GM23248 (cell line): Measurements from ENCODE around the gene ETS1. TPM values are rescaled to one million over a fixed set of nuclear protein-coding genes. Genes with fewer than 3 reads are reported as not detected.

Experiments used
- DNase-seq: peaks from one replicate; pipeline ENCODE4 v3.0.0-alpha.2; 2015
- H2AFZ ChIP-seq: fragments of 200-600 bp; sonication (generic); 2 replicates; pipeline ENCODE4 v1.6.1; 2016; ENCODE audit warnings: antibody characterized with exemption
- H3F3A ChIP-seq: fragments of 200-600 bp; sonication (generic); 2 replicates; pipeline ENCODE4 v1.6.1; 2016; ENCODE audit warnings: mild to moderate bottlenecking, antibody characterized with exemption, mixed run types; ENCODE audit not compliant: insufficient read depth
- H3K27ac ChIP-seq: fragments of 200-600 bp; sonication (generic); 2 replicates; pipeline ENCODE4 v1.5.1; 2016; ENCODE audit warnings: mild to moderate bottlenecking
- H3K27me3 ChIP-seq: fragments of 200-600 bp; sonication (generic); replicated peaks from 2 replicates; pipeline ENCODE4 v1.6.1; 2016; ENCODE audit warnings: mild to moderate bottlenecking; ENCODE audit not compliant: insufficient read depth
- H3K36me3 ChIP-seq: fragments of 200-600 bp; sonication (generic); 2 replicates; pipeline ENCODE4 v1.6.1; 2016; ENCODE audit warnings: low read depth, mild to moderate bottlenecking
- H3K4me1 ChIP-seq: fragments of 200-600 bp; sonication (generic); 2 replicates; pipeline ENCODE4 v1.6.1; 2016; ENCODE audit warnings: mild to moderate bottlenecking; ENCODE audit not compliant: insufficient read depth
- H3K4me2 ChIP-seq: fragments of 200-600 bp; sonication (generic); one replicate; pipeline ENCODE4 v1.6.1; 2016; ENCODE audit warnings: mild to moderate bottlenecking; ENCODE audit not compliant: unreplicated experiment
- H3K4me3 ChIP-seq: fragments of 200-600 bp; sonication (generic); 2 replicates; pipeline ENCODE4 v1.5.1; 2016; ENCODE audit warnings: mild to moderate bottlenecking
- H3K79me2 ChIP-seq: fragments of 200-600 bp; sonication (generic); 2 replicates; pipeline ENCODE4 v1.6.1; 2016; ENCODE audit warnings: mild to moderate bottlenecking; ENCODE audit not compliant: insufficient read depth
- H3K9ac ChIP-seq: fragments of 200-600 bp; sonication (generic); 2 replicates; pipeline ENCODE4 v1.6.1; 2016; ENCODE audit warnings: mild to moderate bottlenecking
- H3K9me2 ChIP-seq: fragments of 200-600 bp; sonication (generic); 2 replicates; pipeline ENCODE4 v1.6.1; 2016; ENCODE audit warnings: mixed run types, mild to moderate bottlenecking, moderate library complexity; ENCODE audit not compliant: insufficient read depth
- H3K9me3 ChIP-seq: fragments of 200-600 bp; sonication (generic); one replicate; pipeline ENCODE4 v1.6.1; 2017; ENCODE audit warnings: low read depth
- H4K20me1 ChIP-seq: fragments of 200-600 bp; sonication (generic); 2 replicates; pipeline ENCODE4 v1.6.0; 2016; ENCODE audit not compliant: insufficient read depth
- EZH2 ChIP-seq: fragments of 200-600 bp; sonication (generic); IDR thresholded peaks from 2 replicates; pipeline ENCODE4 v1.6.1; 2018; ENCODE audit warnings: antibody characterized with exemption, mild to moderate bottlenecking; ENCODE audit not compliant: insufficient read depth, poor library complexity, severe bottlenecking
- EZH2phosphoT487 ChIP-seq: fragments of 200-600 bp; sonication (generic); IDR thresholded peaks from 2 replicates; pipeline ENCODE4 v1.6.1; 2018; ENCODE audit warnings: antibody characterized with exemption, moderate library complexity, mild to moderate bottlenecking, low read depth; ENCODE audit not compliant: insufficient read depth
- WGBS, 2 experiments: methylation state at CpG; one replicate each; pipeline ENCODE4 v1.1.6; 2015 to 2017; ENCODE audit warnings: low lambda C conversion rate in 2 of 2, low coverage in 1 of 2; ENCODE audit errors: missing lambda C conversion rate in 2 of 2; 5-methylcytosine and 5-hydroxymethylcytosine counted together
- in situ Hi-C: fragments of 300-500 bp; cut with MboI; formaldehyde crosslinking; loops from 2 replicates; pipeline ENCODE4 v1.15.0; 2020
- polyA plus RNA-seq: library from polyadenylated mRNA; unstranded; fragments of >200 nt; fragmentation: Nextera tagmentation; extraction: Ambion mirVana; gene quantifications from 2 replicates; pipeline ENCODE4 v1.2.1, GENCODE V29; 2016
- total RNA-seq: library from RNA; depleted of rRNA; stranded (reverse); fragments of >200 nt; shearing (Covaris generic); gene quantifications from 2 replicates; pipeline ENCODE4 v1.2.3, GENCODE V29; 2014

ETS1 gene
- total and polyA plus RNA-seq, 2 experiments from 2014 or later: 19.9 to 61.0 TPM

GRCh38 chr11:128463371-128463829 lies 124.0 kb downstream of the ETS1 start:
- Histone ChIP-seq H3K9ac (peak overlapping the region; percentile 43), H3F3A (peaks cover 83% of the 10 kb centered on the region), H3K27me3 (no peaks in the 10 kb centered on the region), H3K9me2 (no peaks in the 10 kb centered on the region), H4K20me1 (no peaks in the 10 kb centered on the region), H3K9me3 (no peaks in the 10 kb centered on the region), H3K4me1 (peaks cover 43% of the 10 kb centered on the region), H3K36me3 (peaks cover 56% of the 10 kb centered on the region), H3K79me2 (peaks cover 91% of the 10 kb centered on the region), H2AFZ (no peak overlapping the region), H3K4me3 (no peak overlapping the region), H3K27ac (peak overlapping the region; percentile 65), H3K4me2 (peak overlapping the region; percentile 1)
- in situ Hi-C loops: no loop called here
- no peak for TF ChIP-seq EZH2phosphoT487
- 60 to 64% methylated on average over 8 of the region's 8 CpGs for WGBS, 2 experiments
- peak; percentile 83 for DNase-seq

- no peak for DNase-seq
- no peak overlapping the region for H3K4me2 ChIP-seq
- H3K27me3 ChIP-seq: no peaks in the 10 kb centered on the region
- H2AFZ ChIP-seq: no peak overlapping the region
- peaks cover 59% of the 10 kb centered on the region for H3K36me3 ChIP-seq
- peaks cover 43% of the 10 kb centered on the region for H3K4me1 ChIP-seq
- no peaks in the 10 kb centered on the region for H3K9me3 ChIP-seq
- TF ChIP-seq EZH2phosphoT487: no peak
- TF ChIP-seq EZH2: no peak
- no peaks in the 10 kb centered on the region for H3K9me2 ChIP-seq
- peak overlapping the region; percentile 65 for H3K27ac ChIP-seq
- H3K9ac ChIP-seq: peak overlapping the region; percentile 43; the same call in 1 of the 2 replicates
- peaks cover 86% of the 10 kb centered on the region for H3K79me2 ChIP-seq
- 79 to 86% methylated on average over 4 of the region's 4 CpGs for WGBS, 2 experiments
- no peaks in the 10 kb centered on the region for H4K20me1 ChIP-seq
- H3K4me3 ChIP-seq: no peak overlapping the region
- H3F3A ChIP-seq: peaks cover 83% of the 10 kb centered on the region
- in situ Hi-C loops: no loop called here
These were observed 124.4 kb downstream of the ETS1 start for GRCh38 chr11:128462922-128463321.

GRCh38 chr11:128462189-128462588 lies 125.2 kb downstream of the ETS1 start:
- Histone ChIP-seq H3F3A (peaks cover 86% of the 10 kb centered on the region), H2AFZ (no peak overlapping the region), H3K27ac (no peak overlapping the region; the same call in 1 of the 2 replicates), H3K4me2 (no peak overlapping the region), H3K27me3 (no peaks in the 10 kb centered on the region), H3K9me2 (no peaks in the 10 kb centered on the region), H3K9me3 (no peaks in the 10 kb centered on the region), H3K9ac (no peak overlapping the region), H3K79me2 (peaks cover 82% of the 10 kb centered on the region), H4K20me1 (no peaks in the 10 kb centered on the region), H3K36me3 (peaks cover 66% of the 10 kb centered on the region), H3K4me1 (peaks cover 42% of the 10 kb centered on the region), H3K4me3 (no peak overlapping the region)
- no peak for TF ChIP-seq EZH2phosphoT487
- no peak for TF ChIP-seq EZH2
- DNase-seq: no peak
- in situ Hi-C loops: no loop called here
- 94 to 97% methylated on average over 13 of the region's 13 CpGs for WGBS, 2 experiments

- Histone ChIP-seq H3K4me1 (peaks cover 31% of the 10 kb centered on the region), H3K36me3 (peaks cover 62% of the 10 kb centered on the region), H3K79me2 (peaks cover 43% of the 10 kb centered on the region), H3K9ac (peak overlapping the region; percentile 42; the same call in 1 of the 2 replicates), H3K9me3 (no peaks in the 10 kb centered on the region), H4K20me1 (no peaks in the 10 kb centered on the region), H3K4me3 (no peak overlapping the region), H3K4me2 (peak overlapping the region; percentile 22), H3K27me3 (no peaks in the 10 kb centered on the region), H3K27ac (peak overlapping the region; percentile 81), H3K9me2 (no peaks in the 10 kb centered on the region), H3F3A (peaks cover 90% of the 10 kb centered on the region), H2AFZ (no peak overlapping the region)
- TF ChIP-seq EZH2phosphoT487 (no peak), EZH2 (no peak)
- peak; percentile 81 for DNase-seq
- 2 to 4% methylated on average over 5 of the region's 5 CpGs for WGBS, 2 experiments
- in situ Hi-C loops: no loop called here
These were observed 129.0 kb downstream of the ETS1 start for GRCh38 chr11:128458321-128458720.

GRCh38 chr11:128457874-128458273 lies 129.5 kb downstream of the ETS1 start:
- Histone ChIP-seq H3K9me2 (no peaks in the 10 kb centered on the region), H3K79me2 (peaks cover 38% of the 10 kb centered on the region), H2AFZ (no peak overlapping the region), H3K27me3 (no peaks in the 10 kb centered on the region), H3F3A (peaks cover 90% of the 10 kb centered on the region), H3K9me3 (no peaks in the 10 kb centered on the region), H3K9ac (peak overlapping the region; percentile 42; the same call in 1 of the 2 replicates), H3K4me2 (peak overlapping the region; percentile 22), H3K36me3 (peaks cover 57% of the 10 kb centered on the region), H4K20me1 (no peaks in the 10 kb centered on the region), H3K27ac (peak overlapping the region; percentile 81), H3K4me1 (peaks cover 31% of the 10 kb centered on the region), H3K4me3 (no peak overlapping the region)
- DNase-seq: peak; percentile 59
- 15 to 16% methylated on average over 3 of the region's 3 CpGs for WGBS, 2 experiments
- in situ Hi-C loops: no loop called here
- no peak for TF ChIP-seq EZH2
